ENCODE data around the gene CENPE. TPM values are rescaled to one million over a fixed set of nuclear protein-coding genes. Genes with fewer than 3 reads are reported as not detected.

CENPE gene
- total and polyA plus RNA-seq, 2 of the 8 experiments (the other 6 are each of a cell fraction or from before 2014, with no cell fraction given): 2.1 to 49.0 TPM

GRCh38 chr4:103193457-103193856, 4.7 kb downstream of the CENPE start:
- FAIRE-seq: no peak
- CTCF ChIA-PET (ENCODE audit: partially characterized antibody): interaction anchor here (0.6 kb wide), 1 partner anchor 1301 kb away, joined by 3 read pairs; no protein-coding TSS in a partner anchor
- WGBS, 2 experiments (ENCODE audit: extremely low coverage in 1 of 2, insufficient coverage in 1 of 2, insufficient read length in 1 of 2, insufficient replicate concordance in 2 of 2, low coverage in 1 of 2, low lambda C conversion rate in 2 of 2, missing lambda C conversion rate in 1 of 2): 87% methylated on average over 2 of the region's 2 CpGs; no CpG with 5 or more reads in 1 of the 2 experiments

More at GRCh38 chr4:103193457-103193856, 4.7 kb downstream of the CENPE start:
- Histone ChIP-seq H2AK5ac (ENCODE audit: low read depth, low read length) (no peak overlapping the region), H2BK120ac (replicated peaks; ENCODE audit: low read depth, low read length) (no peak overlapping the region), H3K23me2 (ENCODE audit: low read depth, low read length) (0 out of 2 replicates have a peak, but pooled peaks cover 5% of the 10 kb centered on the region), H3K18ac (ENCODE audit: extremely low read depth, low read length) (no peak overlapping the region), H3K23ac (ENCODE audit: insufficient read length) (no peak overlapping the region), H3K4me3 (ENCODE audit: extremely low read depth in 1 of 4, insufficient read depth in 2 of 4, low read depth in 3 of 4, low read length in 4 of 4) (no peak overlapping the region), H3K4me2 (ENCODE audit: insufficient read depth in 1 of 2, low read depth in 2 of 2, low read length in 2 of 2) (no peak overlapping the region), H3K9ac (replicated peaks in 1 of 4; ENCODE audit: extremely low read depth in 1 of 4, low read depth in 3 of 4, low read length in 3 of 4) (no peak overlapping the region), H2BK5ac (ENCODE audit: low read depth, low read length) (no peak overlapping the region), H2BK20ac (ENCODE audit: low read length) (no peak overlapping the region), H3K14ac (ENCODE audit: insufficient read length) (no peak overlapping the region), H2BK15ac (ENCODE audit: low read length) (no peak overlapping the region), H3K9me3 (ENCODE audit: insufficient read depth in 2 of 2, low read depth in 1 of 2, low read length in 1 of 2) (no peaks in the 10 kb centered on the region), H3K36me3 (ENCODE audit: control insufficient read depth in 2 of 4, insufficient read depth in 4 of 4, low read length in 3 of 4) (peaks cover 0 to 45% (median 25%) of the 10 kb centered on the region in 4 experiments; a peak in 7 of 8 replicates), H3K27ac (ENCODE audit: low read depth, low read length) (no peak overlapping the region), H2AFZ (ENCODE audit: low read length) (no peak overlapping the region), H4K20me1 (replicated peaks in 1 of 2; ENCODE audit: control insufficient read depth in 1 of 2, insufficient read depth in 2 of 2, low read length in 2 of 2) (no peaks in the 10 kb centered on the region), H3K79me1 (ENCODE audit: low read depth, low read length) (no peaks in the 10 kb centered on the region), H3K4me1 (replicated peaks in 1 of 4; ENCODE audit: control insufficient read depth in 3 of 4, insufficient read depth in 4 of 4, low read length in 3 of 4) (peaks cover 0 to 1% (median 0%) of the 10 kb centered on the region in 4 experiments; a peak in 1 of 7 replicates), H4K8ac (ENCODE audit: extremely low read depth, insufficient read depth, low read length) (no peak overlapping the region), H3K79me2 (ENCODE audit: control insufficient read depth in 1 of 2, insufficient read depth in 2 of 2, low read length in 2 of 2) (peaks cover 0 to 9% of the 10 kb centered on the region in 2 experiments; a peak in 2 of 4 replicates), H4K5ac (ENCODE audit: insufficient read length, low read depth, low read length) (no peak overlapping the region), H3K27me3 (replicated peaks in 1 of 4; ENCODE audit: control insufficient read depth in 3 of 4, extremely low read depth in 1 of 4, insufficient read depth in 3 of 4, low read length in 3 of 4) (no peaks in the 10 kb centered on the region), H3K4ac (replicated peaks; ENCODE audit: insufficient read length, low read depth, low read length) (no peak overlapping the region), H4K91ac (replicated peaks; ENCODE audit: insufficient read length, low read length) (no peak overlapping the region), H2BK12ac (ENCODE audit: low read depth, low read length) (no peak overlapping the region), H3K56ac (replicated peaks; ENCODE audit: insufficient read length, low read depth, low read length) (no peak overlapping the region)
- POLR2A ChIA-PET (ENCODE audit: partially characterized antibody): no interaction called here
- no peak for DNase-seq (ENCODE audit: low read depth in 1 of 2, low spot score in 2 of 2)
- TF ChIP-seq MAFK (IDR thresholded peaks at IDR 0.05; ENCODE audit: low read depth, low read length) (peak; percentile 70; the same call in 1 of the 2 replicates), JUN (IDR thresholded peaks at IDR 0.05; ENCODE audit: low read depth, low read length) (no peak)

Measured in H1 (cell line).